Activated CD8-positive, alpha-beta T cell treated with anti-CD3 and anti-CD28 coated beads for 36 hours (primary cell): ENCODE measurements around the gene TRIM37. TPM values are rescaled to one million over a fixed set of nuclear protein-coding genes. Genes with fewer than 3 reads are reported as not detected.

Source experiments
- ATAC-seq: fragments of 200-7000 bp; cut with Tn5 transposase; one replicate; pipeline ENCODE4 v1.10.0; 2021; ENCODE audit warnings: mild to moderate bottlenecking, moderate library complexity
- CTCF ChIA-PET: fragments of 350-600 bp; sonication (Branson Sonifier 250); formaldehyde crosslinking; loops from one replicate; lab custom pipeline; 2021; ENCODE audit warnings: antibody characterized with exemption; lab: Charles Lee
- POLR2A ChIA-PET: fragments of 350-600 bp; sonication (Branson Sonifier 250); formaldehyde crosslinking; loops from one replicate; lab custom pipeline; 2021; ENCODE audit warnings: antibody characterized with exemption; lab: Charles Lee
- DNase-seq: peaks from one replicate; pipeline ENCODE4 v3.0.0-alpha.2; 2020
- H3K27ac Mint-ChIP-seq: one replicate; pipeline ENCODE4 v1.8.0; 2021; ENCODE audit warnings: mild to moderate bottlenecking, mixed read lengths
- H3K27me3 Mint-ChIP-seq: one replicate; pipeline ENCODE4 v1.8.0; 2021; ENCODE audit warnings: mixed read lengths
- H3K36me3 Mint-ChIP-seq: one replicate; pipeline ENCODE4 v1.8.0; 2021; ENCODE audit warnings: low read depth, mixed read lengths
- H3K4me1 Mint-ChIP-seq: one replicate; pipeline ENCODE4 v1.8.0; 2021; ENCODE audit warnings: low read depth, mixed read lengths
- H3K4me3 Mint-ChIP-seq: one replicate; pipeline ENCODE4 v1.8.0; 2021; ENCODE audit warnings: mild to moderate bottlenecking, moderate library complexity, mixed read lengths
- H3K9me3 Mint-ChIP-seq: one replicate; pipeline ENCODE4 v1.8.0; 2021; ENCODE audit warnings: mixed read lengths
- CTCF ChIP-seq: fragments of 200-600 bp; IDR thresholded peaks from one replicate; pipeline ENCODE4 v1.8.0; 2022; ENCODE audit warnings: antibody characterized with exemption, mild to moderate bottlenecking
- intact Hi-C: fragments of 100-400 bp; cut with micrococcal nuclease; formaldehyde crosslinking; loops from one replicate; pipeline ENCODE4 v1.10.0; 2022
- total RNA-seq, 2 experiments: library from RNA; stranded (reverse); gene quantifications; one replicate each; pipeline ENCODE4 v1.2.3, GENCODE V29; 2021

TRIM37 gene
- total RNA-seq, 2 experiments from 2014 or later = 23.9 to 24.8 TPM

GRCh38 chr17:58991718-58992331 lies 114.9 kb downstream of the TRIM37 start:
- TF ChIP-seq CTCF = no peak
- intact Hi-C loops = no loop called here
- peaks cover 13% of the 10 kb centered on the region for H3K4me1 Mint-ChIP-seq
- ATAC-seq = no peak
- no peak overlapping the region for H3K4me3 Mint-ChIP-seq
- no peaks in the 10 kb centered on the region for H3K9me3 Mint-ChIP-seq
- no peaks in the 10 kb centered on the region for H3K27me3 Mint-ChIP-seq
- no peak for DNase-seq
- ChIA-PET CTCF (interaction anchor here (2.3 kb wide), 1 partner anchor 13 kb away, joined by 5 read pairs; no protein-coding TSS in a partner anchor), POLR2A (no interaction called here)
- no peak overlapping the region for H3K27ac Mint-ChIP-seq
- H3K36me3 Mint-ChIP-seq = peaks cover 15% of the 10 kb centered on the region

GRCh38 chr17:58989629-58990028 lies 117.1 kb downstream of the TRIM37 start:
- POLR2A ChIA-PET = no interaction called here

GRCh38 chr17:58985971-58986370 lies 120.7 kb downstream of the TRIM37 start:
- H3K27me3 Mint-ChIP-seq = no peaks in the 10 kb centered on the region
- intact Hi-C loops = no loop called here
- ATAC-seq (peak; percentile 37), DNase-seq (peak; percentile 44)
- no peak overlapping the region for H3K4me3 Mint-ChIP-seq
- ChIA-PET CTCF (no interaction called here), POLR2A (no interaction called here)
- no peak for TF ChIP-seq CTCF
- H3K27ac Mint-ChIP-seq = no peak overlapping the region
- H3K4me1 Mint-ChIP-seq = peaks cover 2% of the 10 kb centered on the region
- no peaks in the 10 kb centered on the region for H3K9me3 Mint-ChIP-seq
- H3K36me3 Mint-ChIP-seq = no peaks in the 10 kb centered on the region

More at GRCh38 chr17:58989629-58990028, 117.1 kb downstream of the TRIM37 start:
- peaks cover 13% of the 10 kb centered on the region for H3K4me1 Mint-ChIP-seq
- no peak overlapping the region for H3K27ac Mint-ChIP-seq
- no peaks in the 10 kb centered on the region for H3K27me3 Mint-ChIP-seq
- DNase-seq = no peak
- H3K9me3 Mint-ChIP-seq = no peaks in the 10 kb centered on the region
- no peak overlapping the region for H3K4me3 Mint-ChIP-seq
- CTCF ChIA-PET = interaction anchor here (1.3 to 2.3 kb wide), 2 partner anchors 15 to 278 kb away, joined by 4 to 5 read pairs; no protein-coding TSS in a partner anchor
- no peak for TF ChIP-seq CTCF
- no peak for ATAC-seq
- H3K36me3 Mint-ChIP-seq = peaks cover 12% of the 10 kb centered on the region
- intact Hi-C loops = no loop called here

GRCh38 chr17:58985367-58985766 lies 121.3 kb downstream of the TRIM37 start:
- no peaks in the 10 kb centered on the region for H3K36me3 Mint-ChIP-seq
- H3K9me3 Mint-ChIP-seq = no peaks in the 10 kb centered on the region
- POLR2A ChIA-PET = no interaction called here
- no peak for TF ChIP-seq CTCF
- intact Hi-C loops = no loop called here
- no peak overlapping the region for H3K27ac Mint-ChIP-seq
- peaks cover 2% of the 10 kb centered on the region for H3K4me1 Mint-ChIP-seq
- no peak for ATAC-seq
- no peaks in the 10 kb centered on the region for H3K27me3 Mint-ChIP-seq
- DNase-seq = no peak
- CTCF ChIA-PET = no interaction called here
- no peak overlapping the region for H3K4me3 Mint-ChIP-seq

GRCh38 chr17:58982626-58983025 lies 124.1 kb downstream of the TRIM37 start:
- H3K4me3 Mint-ChIP-seq = no peak overlapping the region
- DNase-seq (no peak), ATAC-seq (no peak)
- no peaks in the 10 kb centered on the region for H3K27me3 Mint-ChIP-seq
- H3K9me3 Mint-ChIP-seq = no peaks in the 10 kb centered on the region
- ChIA-PET CTCF (interaction anchor here (1.4 kb wide), 1 partner anchor 11 kb away, joined by 3 read pairs; no protein-coding TSS in a partner anchor), POLR2A (no interaction called here)
- H3K4me1 Mint-ChIP-seq = peaks cover 2% of the 10 kb centered on the region
- H3K27ac Mint-ChIP-seq = no peak overlapping the region
- no peak for TF ChIP-seq CTCF
- H3K36me3 Mint-ChIP-seq = no peaks in the 10 kb centered on the region
- intact Hi-C loops = no loop called here
